Keratinocyte (primary cell): Measurements from ENCODE around the gene PCNX1. TPM values are rescaled to one million over a fixed set of nuclear protein-coding genes. Genes with fewer than 3 reads are reported as not detected.

Experiments
- DNase-seq: peaks from one replicate; pipeline ENCODE4 v3.0.0-alpha.2; 2011; ENCODE audit warnings: low read depth, missing footprints, low spot score
- FAIRE-seq: peaks from 2 replicates; lab custom pipeline; 2011; peaks lifted over from hg19 to GRCh38; lab: Jason Lieb, UNC
- H2AFZ ChIP-seq: 2 replicates; pipeline ENCODE4 v1.6.0; 2012; ENCODE audit warnings: low read length, control low read depth, inconsistent platforms; ENCODE audit not compliant: control insufficient read depth
- H3K27ac ChIP-seq: 2 replicates; pipeline ENCODE4 v1.5.1; 2011; ENCODE audit warnings: low read length; ENCODE audit not compliant: control insufficient read depth, insufficient read depth
- H3K27me3 ChIP-seq: 3 replicates; pipeline ENCODE4 v1.6.0; 2011; ENCODE audit warnings: low read length; ENCODE audit not compliant: control insufficient read depth, insufficient read depth; ENCODE audit errors: extremely low read depth
- H3K36me3 ChIP-seq, 2 experiments: 2 replicates in 1 of 2; 3 replicates in 1 of 2; pipeline ENCODE4 v1.5.1; 2011; ENCODE audit warnings: low read length in 2 of 2, mild to moderate bottlenecking in 1 of 2; ENCODE audit not compliant: control insufficient read depth in 2 of 2, insufficient read depth in 2 of 2; ENCODE audit errors: extremely low read depth in 1 of 2
- H3K4me1 ChIP-seq: 3 replicates; pipeline ENCODE4 v1.5.1; 2011; ENCODE audit warnings: low read length; ENCODE audit not compliant: control insufficient read depth, insufficient read depth; ENCODE audit errors: extremely low read depth
- H3K4me2 ChIP-seq: 3 replicates; pipeline ENCODE4 v1.6.0; 2011; ENCODE audit warnings: low read depth, low read length; ENCODE audit not compliant: control insufficient read depth, insufficient read depth; ENCODE audit errors: extremely low read depth
- H3K4me3 ChIP-seq, 3 experiments: fragments of 200-600 bp in 1 of 3; sonication (generic) in 1 of 3; 2 replicates in 2 of 3; 3 replicates in 1 of 3; pipeline ENCODE4 v1.5.1; 2011 to 2016; ENCODE audit warnings: low read length in 3 of 3, mild to moderate bottlenecking in 3 of 3, control low read depth in 2 of 3, inconsistent platforms in 1 of 3, low read depth in 1 of 3, mixed read lengths in 1 of 3, mixed run types in 1 of 3, moderate library complexity in 1 of 3; ENCODE audit not compliant: control insufficient read depth in 2 of 3, insufficient read depth in 2 of 3; ENCODE audit errors: extremely low read depth in 1 of 3
- H3K79me2 ChIP-seq: 2 replicates; pipeline ENCODE4 v1.6.0; 2012; ENCODE audit warnings: low read length; ENCODE audit not compliant: control insufficient read depth, insufficient read depth
- H3K9ac ChIP-seq: 3 replicates; pipeline ENCODE4 v1.6.0; 2011; ENCODE audit warnings: low read length; ENCODE audit not compliant: control insufficient read depth, insufficient read depth; ENCODE audit errors: extremely low read depth
- H3K9me1 ChIP-seq: 3 replicates; pipeline ENCODE4 v1.6.0; 2011; ENCODE audit warnings: low read length; ENCODE audit not compliant: control insufficient read depth, insufficient read depth; ENCODE audit errors: extremely low read depth
- H3K9me3 ChIP-seq: 2 replicates; pipeline ENCODE4 v1.5.1; 2012; ENCODE audit warnings: low read depth, low read length; ENCODE audit not compliant: control insufficient read depth
- H4K20me1 ChIP-seq: 3 replicates; pipeline ENCODE4 v1.6.0; 2011; ENCODE audit warnings: low read length; ENCODE audit not compliant: control insufficient read depth, insufficient read depth; ENCODE audit errors: extremely low read depth
- CTCF ChIP-seq, 3 experiments: IDR thresholded peaks in 1 of 3; conservative IDR thresholded peaks in 1 of 3; optimal IDR thresholded peaks in 1 of 3; 2 replicates in 2 of 3; 3 replicates in 1 of 3; pipeline versions ENCODE3 to v1.5.1; 2011; ENCODE audit warnings: low read length in 3 of 3, mild to moderate bottlenecking in 3 of 3, moderate library complexity in 2 of 3, control low read depth in 1 of 3, inconsistent platforms in 1 of 3; ENCODE audit not compliant: insufficient read depth in 2 of 3; ENCODE audit errors: extremely low read depth in 1 of 3
- EZH2 ChIP-seq: IDR thresholded peaks from one replicate; pipeline ENCODE4 v1.6.1; 2012; ENCODE audit warnings: inconsistent platforms, mild to moderate bottlenecking, low read length, moderate library complexity
- dilution Hi-C: fragments of 300-500 bp; cut with MboI; formaldehyde crosslinking; loops from one replicate; pipeline ENCODE4 v1.7.0; 2020; ENCODE audit warnings: low sequenced_read_pairs; ENCODE audit not compliant: extremely low pct_ligation_motif_present
- polyA plus RNA-seq, 5 experiments: library from polyadenylated mRNA; depleted of rRNA in 3 of 5; stranded (reverse) in 3 of 5; stranded (forward) in 1 of 5; unstranded in 1 of 5; fragments of >200 nt; gene quantifications; 1 replicate in 1 of 5; 2 replicates in 3 of 5; 3 replicates in 1 of 5; pipeline versions ENCODE4 v1.2.1 to v1.2.3, GENCODE V29; 2011 to 2012; ENCODE audit warnings: missing spikeins in 2 of 5, low read depth in 1 of 5, low replicate concordance in 1 of 5

PCNX1 gene
- polyA plus RNA-seq, 1 donor (not counting 4 experiments of a cell fraction or from before 2014, with no cell fraction given): 39.8 TPM

- Histone ChIP-seq H3K4me1 (peaks cover 5% of the 10 kb centered on the region), H3K9ac (no peak overlapping the region), H3K27ac (no peak overlapping the region), H3K9me3 (no peaks in the 10 kb centered on the region), H3K36me3 (no peaks in the 10 kb centered on the region), H3K4me3 (no peak overlapping the region), H2AFZ (no peak overlapping the region), H3K4me2 (no peak overlapping the region), H3K27me3 (no peaks in the 10 kb centered on the region), H4K20me1 (no peaks in the 10 kb centered on the region), H3K9me1 (no peaks in the 10 kb centered on the region), H3K79me2 (no peaks in the 10 kb centered on the region)
- dilution Hi-C loops: no loop called here
- FAIRE-seq (no peak), DNase-seq (no peak)
- TF ChIP-seq EZH2 (no peak), CTCF (optimal IDR thresholded peaks at IDR 0.05 in 1 of 3, IDR thresholded peaks at IDR 0.05 in 1 of 3, conservative IDR thresholded peaks at IDR 0.05 in 1 of 3; ENCODE audit: extremely low read depth in 1 of 3, insufficient read depth in 2 of 3, low read length in 3 of 3) (no peak)
These were observed 10.9 kb upstream of the PCNX1 start for GRCh38 chr14:70896317-70896716.

- no peak for TF ChIP-seq EZH2
- TF ChIP-seq CTCF (optimal IDR thresholded peaks at IDR 0.05 in 1 of 3, IDR thresholded peaks at IDR 0.05 in 1 of 3, conservative IDR thresholded peaks at IDR 0.05 in 1 of 3; ENCODE audit: extremely low read depth in 1 of 3, insufficient read depth in 2 of 3, low read length in 3 of 3): no peak
- H3K4me1 ChIP-seq: peaks cover 7% of the 10 kb centered on the region
- H3K4me3 ChIP-seq: no peak overlapping the region
- H3K36me3 ChIP-seq: no peaks in the 10 kb centered on the region
- dilution Hi-C loops: no loop called here
- FAIRE-seq (no peak), DNase-seq (no peak)
- no peaks in the 10 kb centered on the region for H3K9me3 ChIP-seq
- H3K4me2 ChIP-seq: no peak overlapping the region
- no peak overlapping the region for H2AFZ ChIP-seq
- no peaks in the 10 kb centered on the region for H4K20me1 ChIP-seq
- no peaks in the 10 kb centered on the region for H3K79me2 ChIP-seq
- no peak overlapping the region for H3K27ac ChIP-seq
- H3K27me3 ChIP-seq: no peaks in the 10 kb centered on the region
- H3K9me1 ChIP-seq: no peaks in the 10 kb centered on the region
- H3K9ac ChIP-seq: no peak overlapping the region
These were observed 10.3 kb upstream of the PCNX1 start for GRCh38 chr14:70896981-70897380.
